ENCODE results near the gene C6orf120. TPM values are rescaled to one million over a fixed set of nuclear protein-coding genes. Genes with fewer than 3 reads are reported as not detected.
A peak's percentile ranks its signal among the peaks of the same experiment; 100 is the strongest.

Gene C6orf120
- total and polyA plus RNA-seq, 9 of the 15 experiments (the other 6 are each of a cell fraction or from before 2014, with no cell fraction given), result 7.7 to 44.9 (median 34.8) TPM

- no peaks in the 10 kb centered on the region for H4K20me1 ChIP-seq (replicated peaks; ENCODE audit: control insufficient read depth, insufficient read depth, low read length)
- peaks cover 70% of the 10 kb centered on the region for H3K36me3 ChIP-seq (ENCODE audit: control insufficient read depth, insufficient read depth, low read length)
- TF ChIP-seq MECOM (CRISPR knock-in tag; IDR thresholded peaks at IDR 0.05) (no peak), ZNF197 (CRISPR knock-in tag; IDR thresholded peaks at IDR 0.05; ENCODE audit: low read depth) (no peak), RAD51 (IDR thresholded peaks at IDR 0.05; ENCODE audit: borderline replicate concordance, low read depth) (no peak), SPI1 (IDR thresholded peaks at IDR 0.05; ENCODE audit: borderline replicate concordance, low read depth, low read length) (no peak), MAX (CRISPR knock-in tag; IDR thresholded peaks at IDR 0.05) (no peak), ZNF354B (CRISPR knock-in tag; IDR thresholded peaks at IDR 0.05) (no peak)
- ATAC-seq (no peak), FAIRE-seq (no peak), DNase-seq (ENCODE audit: extremely low read depth in 1 of 4, low spot score in 3 of 4) (no peak)
- 0 out of 4 replicates have a peak overlapping the region, but pooled peaks of 1 of the 2 experiments have one; percentile 2 for H3K9ac ChIP-seq (ENCODE audit: insufficient read depth in 1 of 2, low read depth in 2 of 2, low read length in 2 of 2)
- no peak overlapping the region for H2AFZ ChIP-seq (ENCODE audit: low read depth, low read length)
- intact Hi-C loops (cut with micrococcal nuclease) (no loop called here), in situ Hi-C loops (cut with MboI) (no loop called here)
- H3K27me3 ChIP-seq (ENCODE audit: control insufficient read depth in 2 of 2, insufficient read depth in 2 of 2, low read length in 2 of 2), result no peaks in the 10 kb centered on the region
- ChIA-PET POLR2A (no interaction called here), CTCF (ENCODE audit: low intra/inter-chr PET ratio) (no interaction called here)
- WGBS (ENCODE audit: insufficient coverage, low coverage, missing lambda C conversion rate), result 88% methylated on average over 14 of the region's 14 CpGs
- H3K9me1 ChIP-seq (ENCODE audit: control insufficient read depth, insufficient read depth, low read length), result peaks cover 4% of the 10 kb centered on the region
- H3K9me3 ChIP-seq (replicated peaks; ENCODE audit: control insufficient read depth, insufficient read depth, low read depth, low read length), result no peaks in the 10 kb centered on the region
- no peaks in the 10 kb centered on the region for H3K79me2 ChIP-seq (ENCODE audit: control insufficient read depth, insufficient read depth, low read length)
- no peak overlapping the region for H3K27ac ChIP-seq (ENCODE audit: extremely low read depth, low read depth, low read length)
- no peak overlapping the region for H3K4me3 ChIP-seq
- H3K4me1 ChIP-seq (replicated peaks in 1 of 2; ENCODE audit: control insufficient read depth in 2 of 2, insufficient read depth in 2 of 2, low read length in 2 of 2), result no peaks in the 10 kb centered on the region; a peak in 1 of 5 replicates
- no peak overlapping the region for H3K4me2 ChIP-seq (ENCODE audit: insufficient read depth, low read length)
- no TSS peak for BruUV-seq (replicated peaks)
These were observed 37.7 kb upstream of the C6orf120 start for GRCh38 chr6:169664227-169664626.

- in situ Hi-C loops (cut with MboI) (no loop called here), intact Hi-C loops (cut with micrococcal nuclease) (no loop called here)
- DNase-seq (ENCODE audit: extremely low read depth in 1 of 4, low spot score in 3 of 4), result no peak
- no peak for FAIRE-seq
- ChIA-PET POLR2A (no interaction called here), CTCF (ENCODE audit: low intra/inter-chr PET ratio) (no interaction called here)
- peaks cover 4% of the 10 kb centered on the region for H3K9me1 ChIP-seq (ENCODE audit: control insufficient read depth, insufficient read depth, low read length)
- no peak overlapping the region for H3K4me3 ChIP-seq
- H2AFZ ChIP-seq (ENCODE audit: low read depth, low read length), result no peak overlapping the region
- no peak overlapping the region for H3K4me2 ChIP-seq (ENCODE audit: insufficient read depth, low read length)
- BruUV-seq (replicated peaks), result no TSS peak
- no peaks in the 10 kb centered on the region for H3K79me2 ChIP-seq (ENCODE audit: control insufficient read depth, insufficient read depth, low read length)
- H3K27ac ChIP-seq (ENCODE audit: extremely low read depth, low read depth, low read length), result no peak overlapping the region
- H3K4me1 ChIP-seq (replicated peaks in 1 of 2; ENCODE audit: control insufficient read depth in 2 of 2, insufficient read depth in 2 of 2, low read length in 2 of 2), result no peaks in the 10 kb centered on the region; a peak in 1 of 5 replicates
- ATAC-seq, result no peak
- H4K20me1 ChIP-seq (replicated peaks; ENCODE audit: control insufficient read depth, insufficient read depth, low read length), result no peaks in the 10 kb centered on the region
- no peaks in the 10 kb centered on the region for H3K27me3 ChIP-seq (ENCODE audit: control insufficient read depth in 2 of 2, insufficient read depth in 2 of 2, low read length in 2 of 2)
- H3K9me3 ChIP-seq (replicated peaks; ENCODE audit: control insufficient read depth, insufficient read depth, low read depth, low read length), result no peaks in the 10 kb centered on the region
- H3K9ac ChIP-seq (ENCODE audit: insufficient read depth in 1 of 2, low read depth in 2 of 2, low read length in 2 of 2), result no peak overlapping the region
- WGBS (ENCODE audit: insufficient coverage, low coverage, missing lambda C conversion rate), result 73% methylated on average over 9 of the region's 9 CpGs
- peaks cover 70% of the 10 kb centered on the region for H3K36me3 ChIP-seq (ENCODE audit: control insufficient read depth, insufficient read depth, low read length)
- TF ChIP-seq LARP7 (IDR thresholded peaks at IDR 0.05), result no peak
- no peak for TF ChIP-seq NBN (IDR thresholded peaks at IDR 0.05; ENCODE audit: low read depth)
- TF ChIP-seq PHB (CRISPR knock-in tag; IDR thresholded peaks at IDR 0.05), result no peak
- TF ChIP-seq MED1 (CRISPR knock-in tag; IDR thresholded peaks at IDR 0.05; ENCODE audit: borderline replicate concordance), result no peak
- TF ChIP-seq THAP12 (CRISPR knock-in tag; IDR thresholded peaks at IDR 0.05), result no peak
- no peak for TF ChIP-seq SETDB1 (IDR thresholded peaks at IDR 0.05; ENCODE audit: low read length)
- TF ChIP-seq CBX3 (IDR thresholded peaks at IDR 0.05; ENCODE audit: borderline replicate concordance in 1 of 2, low read length in 2 of 2), result no peak
- no peak for TF ChIP-seq E4F1 (CRISPR knock-in tag; IDR thresholded peaks at IDR 0.05; ENCODE audit: borderline replicate concordance)
These were observed 36.6 kb upstream of the C6orf120 start for GRCh38 chr6:169665289-169665688.

Measured in K562 (cell line).